GM18858 (cell line): ENCODE measurements around the gene IRX4.

Source experiments
- ATAC-seq: cut with Tn5 transposase; IDR thresholded peaks from one replicate; pipeline ENCODE4 v1.9.1; 2021; ENCODE audit not compliant: unreplicated experiment

The IRX4 gene

DNA sequence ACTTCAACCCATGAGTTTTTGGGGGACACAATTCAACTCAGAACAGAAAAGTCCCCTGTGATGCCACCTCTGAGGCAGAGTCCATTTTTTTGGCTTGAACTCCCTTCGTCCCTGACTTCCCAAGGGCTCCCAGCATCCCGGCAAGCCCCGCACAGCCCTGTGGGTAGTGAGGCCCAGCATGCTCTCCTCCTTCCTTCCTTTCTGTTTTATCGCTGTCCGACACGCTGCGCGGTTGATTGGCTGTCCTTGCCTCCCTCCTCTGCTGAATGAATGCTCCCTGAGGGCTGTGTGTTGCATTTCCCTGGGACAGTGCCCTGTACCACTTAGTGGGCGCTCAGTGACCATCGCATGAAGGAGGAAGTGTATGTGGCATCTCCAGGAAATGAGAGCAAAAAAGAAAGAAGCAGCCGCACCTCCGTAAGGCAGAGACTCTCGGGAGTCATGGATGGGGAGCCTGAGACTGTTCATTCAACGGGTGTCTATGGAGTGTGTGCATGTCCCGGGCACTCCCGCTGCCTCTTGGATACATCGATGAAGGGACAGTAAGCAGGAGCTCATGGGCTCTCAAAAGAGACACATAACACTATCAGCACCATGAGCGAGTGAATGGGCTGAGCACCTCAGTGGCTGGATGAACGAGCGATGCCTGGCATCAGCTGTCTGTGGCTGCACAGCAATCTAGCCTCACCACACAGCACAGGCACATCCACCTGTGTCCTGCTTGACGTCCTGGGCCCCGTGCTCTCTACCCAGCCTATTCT lies 10.1 kb upstream of the IRX4 start:
- ATAC-seq: no peak

DNA sequence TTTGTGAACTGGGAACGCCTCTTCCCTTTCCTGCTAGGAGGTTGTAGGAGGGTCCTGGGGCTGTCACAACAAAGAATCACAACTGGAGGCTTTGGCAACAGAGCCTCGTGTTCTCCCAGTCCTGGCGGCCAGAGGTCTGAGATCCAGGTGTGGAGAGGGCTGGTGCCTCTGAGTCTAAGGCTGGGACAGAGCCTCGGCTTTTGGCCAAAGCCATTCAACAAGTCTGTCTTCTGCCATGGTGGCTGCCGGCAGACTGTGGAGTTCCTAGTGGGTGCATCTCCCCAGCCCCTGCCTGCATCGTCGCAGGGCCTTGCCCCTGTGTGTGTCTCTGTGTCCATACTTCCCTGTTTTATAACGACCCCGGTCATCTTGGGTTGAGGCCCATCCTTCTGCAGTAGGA lies 9.5 kb upstream of the IRX4 start:
- no peak for ATAC-seq

DNA sequence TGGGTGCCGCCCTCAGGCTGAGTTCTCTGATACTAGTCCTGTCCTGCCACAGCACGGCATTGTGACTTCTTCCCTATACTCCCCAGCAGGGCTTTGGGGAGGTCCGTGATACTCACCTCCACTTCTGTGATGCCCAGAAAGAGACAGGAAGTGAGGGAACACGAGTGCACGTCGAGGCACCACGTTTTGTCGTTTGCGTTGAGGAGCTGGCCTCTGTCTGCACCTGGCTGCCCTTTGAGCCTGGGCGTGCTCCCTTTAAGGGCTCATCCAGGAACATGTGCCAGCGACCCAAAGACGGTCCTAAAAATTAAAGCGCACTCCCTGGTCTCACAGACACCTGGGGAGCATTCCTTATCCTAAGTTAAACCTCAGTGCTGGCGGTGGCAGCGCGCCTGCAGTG lies 8.7 kb upstream of the IRX4 start:
- no peak for ATAC-seq

- no peak for ATAC-seq
Observed at GRCh38 chr5:1890296-1890695, 7.6 kb upstream of the IRX4 start.

DNA sequence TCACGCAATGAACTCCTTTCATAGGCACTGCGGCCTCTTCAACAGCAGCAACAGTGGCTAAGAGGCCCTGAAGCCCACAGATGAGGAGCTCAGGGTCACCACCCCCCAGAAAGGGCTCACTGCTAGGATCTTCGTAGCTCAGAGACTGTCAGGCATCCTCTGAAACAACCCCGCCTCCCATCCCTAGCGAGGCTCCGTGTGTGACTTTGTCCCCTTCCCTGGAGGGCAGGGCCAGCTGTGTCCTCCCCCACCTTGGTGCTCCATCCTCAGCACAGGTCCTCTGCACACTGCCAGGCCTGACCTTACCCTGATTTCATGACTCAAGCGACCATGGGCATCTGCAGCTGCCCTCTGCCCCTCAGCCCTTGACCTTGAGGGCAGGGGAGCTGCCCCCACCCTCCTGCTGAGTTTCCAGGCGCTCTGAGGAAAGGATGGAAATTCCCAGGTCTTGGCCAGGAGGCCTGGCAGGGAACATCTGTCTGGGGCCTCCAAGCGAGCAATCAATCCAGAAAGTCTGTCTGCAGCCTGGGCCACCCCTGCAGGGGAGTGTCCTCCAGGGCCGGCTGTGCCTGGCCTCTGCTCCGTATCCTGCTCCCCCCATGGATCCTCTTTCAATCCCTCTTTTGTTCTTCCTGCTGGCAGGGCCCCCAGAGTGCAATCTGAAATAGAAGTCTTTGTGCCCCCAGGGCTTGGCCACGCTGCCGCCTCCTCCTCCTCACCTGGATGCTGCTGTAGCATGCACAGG lies 6.8 kb upstream of the IRX4 start:
- ATAC-seq: no peak

DNA sequence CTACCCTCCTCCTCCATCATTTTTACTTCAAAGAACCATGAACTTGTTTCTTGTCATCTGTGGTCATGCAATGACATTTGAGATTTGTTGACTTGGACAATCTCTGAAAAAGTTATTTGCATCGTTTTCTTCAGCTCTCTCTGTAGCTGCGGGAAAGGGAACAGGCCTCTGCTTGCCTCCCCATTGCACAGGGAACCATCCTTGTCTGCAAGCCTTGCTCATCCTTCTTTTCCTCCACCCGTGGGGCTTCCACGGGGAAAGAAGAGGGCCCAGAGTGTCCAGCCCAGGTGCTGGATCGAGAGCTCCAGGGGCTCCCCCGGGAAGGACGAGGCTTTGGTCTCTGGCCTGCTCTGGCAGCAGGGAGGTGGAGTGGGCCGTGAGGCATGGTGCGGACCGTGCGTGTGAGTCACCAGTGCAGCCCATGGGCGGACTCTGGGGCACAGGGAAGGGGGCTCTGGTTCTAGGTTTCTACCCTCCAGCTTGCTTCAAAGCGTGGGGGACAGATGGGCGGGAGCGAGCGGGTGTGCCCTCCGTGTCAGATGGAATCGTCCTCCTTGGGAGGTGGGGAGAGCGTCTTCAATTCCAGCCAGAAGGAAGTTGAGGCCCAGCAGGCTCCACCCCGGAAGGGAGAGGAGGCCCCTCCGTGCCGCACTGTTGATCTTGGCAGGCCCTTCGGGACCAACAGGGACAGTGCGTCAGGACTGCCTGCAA lies 6.0 kb upstream of the IRX4 start:
- no peak for ATAC-seq

DNA sequence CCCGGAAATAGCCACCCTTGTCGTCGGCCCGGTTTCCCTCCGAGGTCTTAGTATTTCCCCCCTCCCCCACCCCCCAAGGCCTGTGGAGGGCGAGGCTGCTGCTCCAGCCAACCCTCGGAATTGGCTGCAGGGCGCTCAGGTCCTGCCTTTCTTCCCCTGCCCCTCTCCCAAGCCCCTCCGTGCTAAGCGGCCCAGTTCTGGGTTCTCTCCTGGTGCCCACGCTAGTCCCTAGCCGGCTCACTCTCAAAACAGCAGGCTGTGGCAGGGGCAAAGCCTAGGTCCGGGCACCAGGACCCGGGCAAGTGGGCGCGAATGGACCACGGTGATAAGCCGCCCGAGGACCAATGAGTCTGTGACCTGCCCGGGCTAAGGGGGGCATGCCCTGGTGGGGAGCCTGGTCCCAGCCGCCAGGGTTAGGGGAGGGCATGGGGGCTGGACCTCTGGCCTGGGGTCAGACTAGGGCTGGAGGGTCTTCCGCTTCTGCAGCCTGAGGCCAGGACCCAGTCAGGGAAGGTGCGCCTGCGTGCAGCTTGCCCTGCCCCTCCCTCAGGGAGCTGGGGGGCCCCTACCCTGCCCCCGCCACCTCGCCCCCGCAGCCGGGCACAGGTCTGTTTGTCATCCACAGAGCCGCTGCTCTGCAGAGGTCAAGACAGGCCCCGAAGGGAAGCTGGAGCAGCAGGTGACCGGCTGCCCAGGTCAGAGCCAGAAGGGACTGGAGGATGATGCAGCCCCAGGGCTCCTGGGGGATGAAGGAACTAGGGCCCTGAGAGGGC lies 5.0 kb upstream of the IRX4 start:
- ATAC-seq: no peak

- ATAC-seq: no peak
Observed at GRCh38 chr5:1886846-1887587, 4.3 kb upstream of the IRX4 start.

DNA sequence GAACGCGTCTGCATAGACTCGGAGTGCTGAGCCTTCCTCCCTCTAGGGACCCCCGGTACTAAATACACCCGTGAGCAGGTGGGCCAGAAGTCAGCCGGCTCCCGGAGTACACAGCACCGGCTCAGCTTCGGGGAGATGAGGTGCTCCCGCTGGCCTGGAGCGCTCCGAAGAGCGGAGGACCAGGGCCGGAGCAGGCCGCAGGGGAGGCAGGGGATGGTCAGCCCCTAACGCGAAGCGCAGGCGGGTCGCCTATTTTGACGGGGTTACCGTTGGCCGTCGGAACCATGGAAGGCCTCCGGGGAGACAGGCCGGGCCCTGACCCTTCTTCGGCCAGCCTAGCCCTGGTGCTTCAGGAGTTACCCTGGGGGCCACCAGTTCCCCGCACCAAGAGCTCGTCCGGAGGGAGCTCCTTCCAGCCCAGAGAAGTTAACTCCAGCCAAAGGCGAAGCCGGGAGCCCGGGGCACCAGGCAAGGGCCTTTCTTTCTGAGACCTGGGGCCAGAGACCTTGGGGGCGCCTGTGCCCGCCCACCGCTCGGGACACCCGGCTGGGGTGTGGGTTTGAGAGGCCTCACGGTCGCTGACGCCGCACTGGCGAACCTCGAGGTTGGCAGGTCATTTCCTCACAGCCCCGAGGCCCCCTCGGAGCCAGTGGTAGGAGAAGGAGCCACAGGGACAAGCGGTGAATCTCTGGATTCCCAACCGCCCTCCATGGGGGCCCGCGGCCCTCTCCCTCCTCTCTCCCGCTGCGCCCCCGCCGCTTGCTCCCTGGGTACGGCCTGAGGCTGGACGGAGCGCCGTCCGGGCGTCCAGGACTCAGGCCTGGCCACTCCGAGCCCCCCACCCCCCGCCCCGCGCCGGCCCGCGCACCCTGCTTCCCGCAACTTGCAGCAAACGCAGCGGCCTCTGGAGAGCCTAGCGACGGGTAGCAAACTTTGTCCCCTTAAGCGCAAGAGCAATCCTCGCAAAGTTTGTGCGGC lies 3.4 kb upstream of the IRX4 start:
- ATAC-seq: no peak

DNA sequence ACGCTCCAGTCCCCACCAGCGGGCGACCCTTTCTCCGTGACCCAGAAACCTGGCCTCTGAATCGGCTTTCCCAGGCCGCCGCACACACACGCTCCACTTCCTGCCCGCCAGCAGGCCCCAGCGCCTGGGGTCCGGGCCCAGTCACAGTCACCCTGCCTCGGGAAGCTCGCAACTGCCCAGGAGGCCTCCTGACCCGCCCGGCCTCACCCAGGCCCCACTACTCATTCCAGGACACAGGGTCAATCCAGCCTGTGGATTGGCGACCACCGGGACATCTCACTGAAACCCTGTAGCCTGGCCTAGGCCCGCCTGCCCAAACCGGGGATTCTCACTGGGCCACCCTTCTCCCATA lies 2.7 kb upstream of the IRX4 start:
- ATAC-seq: no peak

DNA sequence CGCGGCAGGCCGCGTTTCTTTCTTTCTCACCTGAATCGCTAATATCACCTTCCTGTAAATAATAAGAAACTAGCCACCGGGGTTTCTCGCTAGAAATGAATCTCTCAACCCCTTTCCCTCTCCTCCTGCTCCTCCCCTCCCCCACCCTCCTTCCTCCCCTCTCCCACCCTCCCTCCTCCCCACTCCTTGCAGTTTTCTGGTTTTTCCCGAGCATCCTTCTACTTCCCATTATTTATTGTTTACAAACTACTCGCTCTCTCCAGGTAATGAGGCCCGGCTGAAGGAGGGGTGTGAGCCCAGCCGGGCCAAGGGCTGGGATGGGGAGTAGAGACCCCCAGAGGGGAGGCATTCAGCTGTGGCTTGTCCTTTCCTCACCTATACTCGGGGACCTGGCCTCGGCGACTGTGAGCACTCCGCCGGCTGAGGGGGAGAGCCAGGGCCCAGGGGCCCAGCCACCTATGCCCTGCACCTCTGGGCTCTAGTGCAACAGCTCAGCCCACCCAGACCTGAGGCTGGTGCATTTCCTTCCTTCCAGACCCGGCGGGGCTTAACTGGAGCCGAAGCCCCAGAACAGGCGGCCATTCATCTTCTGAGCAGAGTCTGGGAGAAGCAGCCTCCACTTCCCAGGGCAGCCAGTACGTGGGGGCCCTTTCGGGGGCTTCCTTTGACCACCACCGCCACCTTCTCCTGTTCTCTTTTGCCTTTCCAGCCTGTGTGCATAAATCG lies 2.1 kb upstream of the IRX4 start:
- no peak for ATAC-seq

- ATAC-seq: no peak
Observed at GRCh38 chr5:1883925-1884677, 1.4 kb upstream of the IRX4 start.

DNA sequence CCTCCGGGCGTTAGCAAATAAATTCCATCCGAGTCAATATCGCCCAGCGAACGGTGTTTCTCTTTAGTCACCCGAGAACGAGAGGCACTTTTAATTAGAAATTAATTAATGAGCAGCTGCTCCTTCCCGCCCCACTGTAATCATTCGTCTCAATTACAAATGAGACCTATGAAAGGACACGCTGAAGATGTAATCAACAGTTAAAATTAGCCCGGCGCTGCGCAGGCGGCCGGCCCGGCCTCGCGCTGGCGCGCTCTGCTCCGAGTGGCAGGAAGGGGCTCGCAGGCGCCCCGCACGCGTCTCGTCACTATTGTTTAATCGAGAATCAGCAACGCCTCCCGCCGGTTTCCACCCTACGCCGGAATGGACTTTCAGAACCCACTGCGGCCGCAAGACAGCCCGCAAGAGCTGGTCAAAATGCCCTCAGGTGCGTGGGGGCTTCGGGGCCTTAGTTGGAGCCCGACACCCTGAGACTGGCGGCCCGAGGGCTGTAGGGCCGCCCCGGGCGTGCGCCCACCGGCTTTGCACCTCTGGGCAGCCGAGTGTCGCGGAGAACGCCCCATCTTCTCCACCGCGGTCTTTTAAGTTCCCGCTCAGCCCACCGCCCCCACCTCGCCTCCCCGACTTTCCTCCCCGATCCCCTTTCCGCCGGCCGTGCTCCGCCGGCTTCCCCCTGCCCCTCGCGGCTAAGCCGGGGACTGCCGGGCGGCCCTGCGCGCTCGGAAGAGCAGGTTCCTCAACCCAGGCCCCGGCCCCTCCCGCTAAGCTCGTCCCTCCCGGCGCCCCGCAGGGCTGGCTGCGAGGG lies 597 bp upstream of the IRX4 start:
- ATAC-seq: no peak

- no peak for ATAC-seq
Observed at GRCh38 chr5:1881731-1882336, 891 bp downstream of the IRX4 start.

DNA sequence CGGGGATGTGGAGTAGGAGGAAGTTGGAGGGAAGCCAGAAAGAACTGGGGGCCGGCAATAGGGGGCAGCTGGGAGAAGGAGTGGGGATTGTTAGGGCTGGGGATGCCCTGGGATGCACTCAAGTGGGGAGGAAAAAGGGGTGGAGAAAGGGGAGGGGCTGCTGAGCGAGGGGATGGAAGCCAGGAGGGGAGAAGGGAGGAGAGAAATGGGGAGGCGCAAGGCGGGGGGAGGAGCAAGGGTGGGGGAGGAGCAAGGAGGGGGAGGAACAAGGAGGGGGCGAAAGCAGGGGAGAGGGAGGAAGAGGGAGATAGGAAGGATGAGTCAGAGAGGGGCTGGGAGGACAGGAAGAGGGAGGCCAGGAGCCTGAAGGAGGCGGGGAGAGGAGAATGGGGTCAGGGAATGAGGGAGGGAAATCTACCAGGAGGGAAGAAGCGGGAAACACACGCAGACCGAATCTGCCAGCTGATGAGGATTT lies 1.6 kb downstream of the IRX4 start:
- ATAC-seq: no peak

GRCh38 chr5:1880377-1881025 lies 2.2 kb downstream of the IRX4 start:
- ATAC-seq: no peak
